ENCODE results near the gene KCNIP1.
"Not testable (repeated sequence)": the region's sequence is repeated elsewhere in the genome, so short reads cannot be mapped to it uniquely, and the experiment has no call there.

The KCNIP1 gene

GRCh38 chr5:170754508-170754907, 250.7 kb downstream of the KCNIP1 start:
- H3K27ac ChIP-seq (ENCODE audit: low read depth, low read length); H4K91ac ChIP-seq (ENCODE audit: low read depth, low read length); H2AK5ac ChIP-seq (ENCODE audit: low read length); H2BK5ac ChIP-seq (ENCODE audit: low read depth, low read length, poor library complexity); H3K9me3 ChIP-seq (ENCODE audit: insufficient read depth, low read depth, low read length); H2AFZ ChIP-seq (ENCODE audit: insufficient read depth, low read length, poor library complexity); H4K8ac ChIP-seq (ENCODE audit: low read depth, low read length); H3K27me3 ChIP-seq (ENCODE audit: insufficient read depth, low read length); H3K4me3 ChIP-seq (ENCODE audit: low read depth, low read length); H2BK12ac ChIP-seq (ENCODE audit: low read length); H3K4me2 ChIP-seq (ENCODE audit: low read length); DNase-seq; H3K14ac ChIP-seq (ENCODE audit: low read length); H3K18ac ChIP-seq (ENCODE audit: low read length); H3K4ac ChIP-seq (ENCODE audit: low read depth, low read length); H3K36me3 ChIP-seq (ENCODE audit: control insufficient read depth in 1 of 2, insufficient read depth in 2 of 2, low read length in 2 of 2); H3K9ac ChIP-seq (ENCODE audit: low read length); H2BK120ac ChIP-seq (ENCODE audit: insufficient read depth, low read length, poor library complexity); H4K12ac ChIP-seq (ENCODE audit: low read depth, low read length); H3K23ac ChIP-seq (ENCODE audit: low read length): not testable (repeated sequence)
- peaks cover 40 to 49% of the 10 kb centered on the region in 2 experiments for H3K4me1 ChIP-seq (ENCODE audit: control insufficient read depth in 1 of 2, insufficient read depth in 2 of 2, low read length in 2 of 2)
- peaks cover 12% of the 10 kb centered on the region for H3K79me2 ChIP-seq (ENCODE audit: control insufficient read depth, insufficient read depth, low read length, poor library complexity)
- 100% methylated on average over 1 of the region's 2 CpGs for WGBS (ENCODE audit: extremely low coverage, insufficient coverage, insufficient read length)
- H3K79me1 ChIP-seq (ENCODE audit: low read length) = peaks cover 64% of the 10 kb centered on the region

GRCh38 chr5:170755679-170756456, 252.0 kb downstream of the KCNIP1 start:
- H3K36me3 ChIP-seq (ENCODE audit: control insufficient read depth in 1 of 2, insufficient read depth in 2 of 2, low read length in 2 of 2) = no peaks in the 10 kb centered on the region
- H4K12ac ChIP-seq (ENCODE audit: low read depth, low read length) = no peak overlapping the region
- no peak for DNase-seq
- peak overlapping the region; percentile 68 for H3K14ac ChIP-seq (ENCODE audit: low read length)
- H3K4me3 ChIP-seq (ENCODE audit: low read depth, low read length) = no peak overlapping the region
- WGBS (ENCODE audit: extremely low coverage, insufficient coverage, insufficient read length) = no CpG with 5 or more reads among the region's 7 CpGs
- H2AK5ac ChIP-seq (ENCODE audit: low read length) = peak overlapping the region; percentile 92
- H3K79me2 ChIP-seq (ENCODE audit: control insufficient read depth, insufficient read depth, low read length, poor library complexity) = peaks cover 8% of the 10 kb centered on the region
- H3K23ac ChIP-seq (ENCODE audit: low read length) = no peak overlapping the region
- H3K4ac ChIP-seq (ENCODE audit: low read depth, low read length) = peak overlapping the region; percentile 74
- H2BK12ac ChIP-seq (ENCODE audit: low read length) = peak overlapping the region; percentile 100
- peak overlapping the region; percentile 46 for H2AFZ ChIP-seq (ENCODE audit: insufficient read depth, low read length, poor library complexity)
- no peaks in the 10 kb centered on the region for H3K9me3 ChIP-seq (ENCODE audit: insufficient read depth, low read depth, low read length)
- H3K4me2 ChIP-seq (ENCODE audit: low read length) = no peak overlapping the region
- H3K79me1 ChIP-seq (ENCODE audit: low read length) = peaks cover 60% of the 10 kb centered on the region
- H3K27me3 ChIP-seq (ENCODE audit: insufficient read depth, low read length) = no peaks in the 10 kb centered on the region
- no peak overlapping the region for H3K9ac ChIP-seq (ENCODE audit: low read length)
- H2BK120ac ChIP-seq (ENCODE audit: insufficient read depth, low read length, poor library complexity) = peak overlapping the region; percentile 97
- peak overlapping the region; percentile 64 for H4K8ac ChIP-seq (ENCODE audit: low read depth, low read length)
- peak overlapping the region; percentile 45 for H3K27ac ChIP-seq (ENCODE audit: low read depth, low read length)
- peak overlapping the region; percentile 85 for H2BK5ac ChIP-seq (ENCODE audit: low read depth, low read length, poor library complexity)
- peaks cover 39 to 46% of the 10 kb centered on the region in 2 experiments for H3K4me1 ChIP-seq (ENCODE audit: control insufficient read depth in 1 of 2, insufficient read depth in 2 of 2, low read length in 2 of 2)
- H4K91ac ChIP-seq (ENCODE audit: low read depth, low read length) = peak overlapping the region; percentile 81
- peak overlapping the region; percentile 77 for H3K18ac ChIP-seq (ENCODE audit: low read length)

- no peaks in the 10 kb centered on the region for H3K9me3 ChIP-seq (ENCODE audit: insufficient read depth, low read depth, low read length)
- peak overlapping the region; percentile 88 for H3K27ac ChIP-seq (ENCODE audit: low read depth, low read length)
- no peaks in the 10 kb centered on the region for H3K27me3 ChIP-seq (ENCODE audit: insufficient read depth, low read length)
- H3K14ac ChIP-seq (ENCODE audit: low read length) = peak overlapping the region; percentile 85
- H3K36me3 ChIP-seq (ENCODE audit: control insufficient read depth in 1 of 2, insufficient read depth in 2 of 2, low read length in 2 of 2) = no peaks in the 10 kb centered on the region
- H2BK120ac ChIP-seq (ENCODE audit: insufficient read depth, low read length, poor library complexity) = peak overlapping the region; percentile 95
- peak overlapping the region; percentile 88 for H2BK12ac ChIP-seq (ENCODE audit: low read length)
- peak in 1 of 2 donors; percentile 15 for DNase-seq
- H2BK5ac ChIP-seq (ENCODE audit: low read depth, low read length, poor library complexity) = peak overlapping the region; percentile 93
- WGBS (ENCODE audit: extremely low coverage, insufficient coverage, insufficient read length) = no CpG with 5 or more reads among the region's 8 CpGs
- H2AFZ ChIP-seq (ENCODE audit: insufficient read depth, low read length, poor library complexity) = no peak overlapping the region
- no peak overlapping the region for H3K9ac ChIP-seq (ENCODE audit: low read length)
- peak overlapping the region; percentile 82 for H3K18ac ChIP-seq (ENCODE audit: low read length)
- peak overlapping the region; percentile 75 for H4K8ac ChIP-seq (ENCODE audit: low read depth, low read length)
- no peak overlapping the region for H3K23ac ChIP-seq (ENCODE audit: low read length)
- peak overlapping the region; percentile 39 for H3K4ac ChIP-seq (ENCODE audit: low read depth, low read length)
- H4K91ac ChIP-seq (ENCODE audit: low read depth, low read length) = peak overlapping the region; percentile 91
- peaks cover 54% of the 10 kb centered on the region for H3K79me1 ChIP-seq (ENCODE audit: low read length)
- no peak overlapping the region for H4K12ac ChIP-seq (ENCODE audit: low read depth, low read length)
- peaks cover 38 to 45% of the 10 kb centered on the region in 2 experiments for H3K4me1 ChIP-seq (ENCODE audit: control insufficient read depth in 1 of 2, insufficient read depth in 2 of 2, low read length in 2 of 2)
- peak overlapping the region; percentile 4 for H3K4me2 ChIP-seq (ENCODE audit: low read length)
- H3K79me2 ChIP-seq (ENCODE audit: control insufficient read depth, insufficient read depth, low read length, poor library complexity) = peaks cover 8% of the 10 kb centered on the region
- peak overlapping the region; percentile 96 for H2AK5ac ChIP-seq (ENCODE audit: low read length)
- no peak overlapping the region for H3K4me3 ChIP-seq (ENCODE audit: low read depth, low read length)
These were observed 252.9 kb downstream of the KCNIP1 start for GRCh38 chr5:170756691-170757090.

GRCh38 chr5:170757182-170757601, 253.4 kb downstream of the KCNIP1 start:
- Histone ChIP-seq H3K9ac (ENCODE audit: low read length) (no peak overlapping the region), H2BK12ac (ENCODE audit: low read length) (no peak overlapping the region)
- WGBS (ENCODE audit: extremely low coverage, insufficient coverage, insufficient read length) = no CpG with 5 or more reads among the region's 4 CpGs

More at GRCh38 chr5:170757182-170757601, 253.4 kb downstream of the KCNIP1 start:
- Histone ChIP-seq H3K18ac (ENCODE audit: low read length) (no peak overlapping the region), H2BK5ac (ENCODE audit: low read depth, low read length, poor library complexity) (no peak overlapping the region), H2AK5ac (ENCODE audit: low read length) (no peak overlapping the region), H3K27ac (ENCODE audit: low read depth, low read length) (peak overlapping the region; percentile 88), H3K36me3 (ENCODE audit: control insufficient read depth in 1 of 2, insufficient read depth in 2 of 2, low read length in 2 of 2) (no peaks in the 10 kb centered on the region), H4K91ac (ENCODE audit: low read depth, low read length) (no peak overlapping the region), H3K9me3 (ENCODE audit: insufficient read depth, low read depth, low read length) (no peaks in the 10 kb centered on the region), H3K79me2 (ENCODE audit: control insufficient read depth, insufficient read depth, low read length, poor library complexity) (peaks cover 5% of the 10 kb centered on the region), H4K8ac (ENCODE audit: low read depth, low read length) (no peak overlapping the region), H3K14ac (ENCODE audit: low read length) (no peak overlapping the region), H3K4me2 (ENCODE audit: low read length) (peak overlapping the region; percentile 17), H3K79me1 (ENCODE audit: low read length) (peaks cover 52% of the 10 kb centered on the region), H2AFZ (ENCODE audit: insufficient read depth, low read length, poor library complexity) (no peak overlapping the region), H3K4me3 (ENCODE audit: low read depth, low read length) (no peak overlapping the region), H4K12ac (ENCODE audit: low read depth, low read length) (no peak overlapping the region), H3K27me3 (ENCODE audit: insufficient read depth, low read length) (no peaks in the 10 kb centered on the region), H3K4ac (ENCODE audit: low read depth, low read length) (no peak overlapping the region), H3K23ac (ENCODE audit: low read length) (no peak overlapping the region), H2BK120ac (ENCODE audit: insufficient read depth, low read length, poor library complexity) (no peak overlapping the region), H3K4me1 (ENCODE audit: control insufficient read depth in 1 of 2, insufficient read depth in 2 of 2, low read length in 2 of 2) (peaks cover 36 to 40% of the 10 kb centered on the region in 2 experiments)
- peak; percentile 82 to 96 for DNase-seq

Data from trophoblast cell (in vitro differentiated cells and primary cell).